HT1080 (cell line): ENCODE measurements around the gene ZNF740. TPM values are rescaled to one million over a fixed set of nuclear protein-coding genes. Genes with fewer than 3 reads are reported as not detected.
"Not testable (repeated sequence)": the region's sequence is repeated elsewhere in the genome, so short reads cannot be mapped to it uniquely, and the experiment has no call there.

Source experiments
- DNase-seq: peaks from one replicate; pipeline ENCODE4 v3.0.0-alpha.2; 2015; ENCODE audit warnings: low read depth
- total RNA-seq: library from RNA; depleted of rRNA; stranded (reverse); fragments of >200 nt; shearing (Covaris generic); gene quantifications from 2 replicates; pipeline ENCODE4 v1.2.3, GENCODE V29; 2014

The ZNF740 gene
- total RNA-seq, 1 experiment from 2014 or later, result 15.9 TPM

DNA sequence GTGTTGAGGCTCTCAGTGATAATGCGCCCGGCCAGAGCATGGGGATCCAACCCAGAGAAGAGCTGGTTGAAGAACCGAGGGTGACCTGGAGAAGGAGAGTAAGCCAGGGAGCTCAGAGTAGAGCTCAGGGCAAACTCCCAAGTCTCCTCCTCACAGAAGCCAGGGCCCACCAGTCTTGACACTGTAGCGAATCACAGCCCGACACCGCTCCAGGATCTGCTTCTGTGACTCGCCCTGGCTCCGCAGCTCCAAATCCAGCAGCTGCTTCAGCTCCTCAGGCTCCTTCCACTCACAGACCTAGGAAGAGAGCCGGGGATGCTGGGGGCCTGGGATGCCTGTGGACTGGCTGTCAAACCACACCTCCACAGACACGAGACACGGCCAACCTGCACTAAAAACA lies 8.2 kb upstream of the ZNF740 start:
- DNase-seq, result no peak

DNA sequence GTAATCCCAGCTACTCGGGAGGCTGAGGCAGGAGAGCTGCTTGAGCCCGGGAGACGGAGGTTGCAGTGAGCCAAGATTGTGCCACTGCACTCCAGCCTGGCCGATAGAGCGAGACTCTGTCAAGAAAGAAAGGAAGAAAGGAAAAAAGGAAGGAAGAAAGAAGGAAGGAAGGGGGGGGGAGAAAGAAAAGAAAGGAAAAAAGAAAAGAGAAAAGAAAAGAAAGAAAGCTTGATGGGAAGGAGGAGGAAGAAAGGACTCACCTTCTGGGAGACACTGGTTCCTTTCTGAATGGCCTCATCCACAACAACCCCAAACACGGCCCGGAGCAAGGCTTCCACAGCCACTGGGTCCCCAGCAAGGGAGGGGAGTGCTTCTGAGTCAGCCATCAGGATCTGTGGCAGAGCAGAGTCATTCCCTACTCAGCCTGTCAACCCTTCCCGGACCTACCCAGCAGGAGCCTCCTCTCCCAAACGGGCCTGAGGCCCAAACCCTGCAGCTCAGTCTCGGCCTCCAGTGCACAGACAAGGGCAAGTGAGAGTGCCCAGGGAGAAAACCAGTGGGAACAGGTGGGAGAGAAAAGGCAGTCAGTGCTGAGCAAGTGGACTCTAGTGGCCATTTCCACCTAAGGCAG lies 7.3 kb upstream of the ZNF740 start:
- DNase-seq, result peak; percentile 42

DNA sequence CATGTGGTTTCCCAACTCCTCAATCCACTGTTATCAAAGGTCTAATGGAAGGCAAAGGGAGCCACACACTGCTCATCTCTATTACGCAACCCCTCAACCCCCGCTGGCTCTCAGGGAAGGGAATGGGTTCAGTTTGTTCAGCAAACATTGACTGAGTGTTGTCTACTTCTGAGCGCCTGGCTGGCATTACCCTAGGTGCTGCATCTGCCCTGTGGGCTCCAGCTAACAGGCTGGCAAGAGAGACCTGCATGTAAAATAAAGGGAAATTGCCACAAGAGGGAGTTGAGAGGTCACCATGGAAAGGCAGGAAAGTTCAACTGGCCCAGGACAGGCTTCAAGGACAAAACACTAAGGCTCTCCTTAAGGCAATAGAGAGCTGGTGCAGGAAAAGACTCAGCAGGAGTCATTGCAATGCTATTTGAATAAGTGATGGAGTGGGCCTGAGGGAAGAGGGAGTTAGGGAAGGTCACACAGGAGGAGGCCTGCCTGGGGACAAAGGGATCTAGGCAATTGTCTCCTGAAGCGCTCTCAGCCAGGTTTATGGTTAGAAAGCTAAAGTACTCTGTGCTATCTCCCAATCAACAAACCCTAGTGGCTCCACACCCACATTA lies 5.5 kb upstream of the ZNF740 start:
- DNase-seq, result peak; percentile 68

DNA sequence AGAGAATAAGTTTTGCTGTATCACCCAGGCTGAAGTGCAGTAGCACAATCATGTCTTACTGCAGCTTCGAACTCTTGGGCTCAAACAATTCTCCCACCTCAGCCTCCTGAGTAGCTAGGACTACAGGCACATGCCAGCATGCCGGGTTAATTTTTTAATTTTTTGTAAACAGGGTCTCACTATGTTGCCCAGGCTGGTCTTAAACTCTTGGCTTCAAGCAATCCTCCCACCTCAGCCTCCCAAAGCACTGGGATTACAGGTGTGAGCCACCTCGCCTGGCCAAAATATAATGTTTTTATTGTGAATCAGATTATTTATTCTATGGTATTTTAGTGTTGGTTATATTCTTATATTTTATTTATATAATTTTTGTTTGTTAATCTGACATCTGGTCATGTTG lies 3.8 kb upstream of the ZNF740 start:
- DNase-seq, result no peak

GRCh38 chr12:53177447-53177846 lies 3.1 kb upstream of the ZNF740 start:
- DNase-seq, result not testable (repeated sequence)

- DNase-seq, result not testable (repeated sequence)
Observed at GRCh38 chr12:53178803-53179202, 1.7 kb upstream of the ZNF740 start.

DNA sequence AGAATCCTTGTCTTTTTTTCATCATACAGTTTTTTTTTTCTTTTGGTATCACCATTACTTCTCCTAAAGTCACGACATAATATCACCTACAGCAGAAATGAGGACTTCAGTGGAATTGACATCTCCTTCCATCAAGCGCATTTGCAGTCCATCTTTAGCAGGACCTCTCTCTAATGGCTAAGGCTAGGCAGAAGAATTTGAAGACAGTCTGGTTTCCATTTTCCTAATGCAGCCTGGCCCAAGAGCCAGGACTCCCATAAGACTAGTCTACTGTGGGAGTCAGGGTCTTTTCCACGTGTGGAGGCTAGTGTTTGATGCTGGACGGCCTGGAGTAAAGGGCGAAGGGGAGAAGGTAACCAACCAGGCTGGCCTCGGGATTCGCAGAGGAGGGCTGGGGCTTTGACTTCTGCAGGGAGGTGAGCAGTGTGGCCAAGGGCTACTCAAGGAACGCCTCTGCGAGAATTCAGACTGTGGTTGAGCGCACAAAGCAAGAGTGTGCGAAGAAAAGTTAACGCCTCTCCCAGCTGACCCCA lies 769 bp upstream of the ZNF740 start:
- DNase-seq, result no peak

GRCh38 chr12:53180931-53181645 lies 566 bp downstream of the ZNF740 start:
- DNase-seq, result peak; percentile 71

DNA sequence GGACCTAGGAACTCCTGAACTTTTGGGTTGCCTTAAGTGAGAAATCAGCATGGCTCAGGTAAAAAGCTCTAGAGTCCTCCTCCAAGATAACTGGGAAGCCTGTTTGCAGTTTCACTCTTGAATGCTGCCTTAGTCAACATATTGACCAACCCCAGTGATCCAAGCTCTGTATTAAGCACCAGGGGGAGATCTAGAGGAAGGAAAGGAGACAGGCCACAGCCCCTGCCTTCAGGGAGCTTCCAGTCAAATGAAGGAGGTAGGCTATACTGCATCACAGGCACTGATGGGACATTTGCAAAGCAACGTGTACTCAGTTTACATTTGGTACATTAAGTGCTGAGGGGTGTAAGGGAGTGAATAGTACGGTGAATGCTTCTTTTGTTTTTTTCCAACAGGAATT lies 1.4 kb downstream of the ZNF740 start:
- DNase-seq, result no peak

GRCh38 chr12:53182903-53183302 lies 2.4 kb downstream of the ZNF740 start:
- DNase-seq, result no peak

- DNase-seq, result no peak
Observed at GRCh38 chr12:53184828-53185227, 4.3 kb downstream of the ZNF740 start.

- DNase-seq, result no peak
Observed at GRCh38 chr12:53185582-53186153, 5.1 kb downstream of the ZNF740 start.

GRCh38 chr12:53186745-53187144 lies 6.2 kb downstream of the ZNF740 start:
- DNase-seq, result no peak

DNA sequence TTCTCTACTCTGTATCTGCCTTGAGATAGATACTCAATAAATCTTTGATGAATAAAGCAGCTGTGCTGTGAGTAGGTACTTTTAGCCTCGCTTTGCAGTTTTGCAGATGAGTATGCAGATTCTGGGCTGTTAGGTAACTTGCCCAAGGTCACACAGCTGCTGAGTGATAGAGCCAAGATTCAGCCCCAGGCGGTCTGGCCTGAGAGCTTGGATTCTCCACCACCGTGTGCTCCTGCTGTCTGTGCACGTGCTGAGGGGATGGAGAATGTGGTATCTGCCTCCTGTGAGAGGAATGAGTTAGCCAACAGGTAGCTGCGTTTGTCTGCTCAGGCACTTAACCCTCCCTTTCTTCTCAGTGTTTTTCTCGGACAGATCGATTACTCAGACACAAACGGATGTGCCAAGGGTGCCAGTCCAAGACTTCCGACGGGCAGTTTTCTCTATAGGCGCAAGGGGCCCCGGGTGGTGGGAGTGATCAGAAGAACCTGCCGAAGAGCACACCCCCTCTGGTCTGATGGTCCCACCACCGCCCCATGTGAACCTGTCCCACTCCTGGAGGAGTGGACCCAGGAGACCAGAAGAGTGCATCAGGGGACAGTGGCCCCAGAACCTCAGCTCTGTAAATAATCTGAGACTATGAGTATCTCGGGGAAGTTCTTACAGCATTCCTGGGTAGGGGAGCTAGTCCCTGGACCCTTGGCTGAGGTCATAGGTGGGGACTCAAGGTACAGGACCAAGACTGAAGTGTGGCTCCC lies 6.8 kb downstream of the ZNF740 start:
- DNase-seq, result no peak

DNA sequence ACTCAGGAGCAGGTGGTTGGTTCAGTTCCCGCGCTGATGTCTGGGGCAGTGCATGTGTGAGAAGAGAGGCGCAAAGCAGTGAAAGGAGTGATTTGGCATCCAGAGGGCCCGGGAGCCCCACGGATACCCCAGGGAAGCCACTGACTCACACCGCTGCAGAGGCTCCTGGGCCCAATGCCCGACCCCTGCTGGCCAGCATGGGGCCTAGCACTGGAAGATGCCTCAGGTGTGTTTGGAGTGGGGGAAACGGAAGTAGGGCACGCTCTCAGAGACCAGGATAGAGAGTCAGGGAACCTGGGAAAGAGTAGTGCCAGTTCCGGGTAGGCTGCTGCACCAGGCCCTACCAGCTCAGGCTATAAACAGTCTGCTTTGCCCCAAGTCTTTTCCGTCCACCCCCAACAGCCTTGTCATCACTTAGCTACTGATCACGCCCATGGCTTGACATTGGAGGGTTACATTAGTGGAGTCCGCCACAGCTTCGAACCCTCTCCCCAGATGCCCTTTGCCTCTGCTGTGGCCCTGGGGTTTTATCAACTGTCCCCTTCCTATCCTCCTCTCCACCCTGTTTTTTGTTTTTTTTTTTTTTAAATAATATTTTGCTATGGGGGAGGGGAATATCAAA lies 9.7 kb downstream of the ZNF740 start:
- DNase-seq, result peak; percentile 52

DNA sequence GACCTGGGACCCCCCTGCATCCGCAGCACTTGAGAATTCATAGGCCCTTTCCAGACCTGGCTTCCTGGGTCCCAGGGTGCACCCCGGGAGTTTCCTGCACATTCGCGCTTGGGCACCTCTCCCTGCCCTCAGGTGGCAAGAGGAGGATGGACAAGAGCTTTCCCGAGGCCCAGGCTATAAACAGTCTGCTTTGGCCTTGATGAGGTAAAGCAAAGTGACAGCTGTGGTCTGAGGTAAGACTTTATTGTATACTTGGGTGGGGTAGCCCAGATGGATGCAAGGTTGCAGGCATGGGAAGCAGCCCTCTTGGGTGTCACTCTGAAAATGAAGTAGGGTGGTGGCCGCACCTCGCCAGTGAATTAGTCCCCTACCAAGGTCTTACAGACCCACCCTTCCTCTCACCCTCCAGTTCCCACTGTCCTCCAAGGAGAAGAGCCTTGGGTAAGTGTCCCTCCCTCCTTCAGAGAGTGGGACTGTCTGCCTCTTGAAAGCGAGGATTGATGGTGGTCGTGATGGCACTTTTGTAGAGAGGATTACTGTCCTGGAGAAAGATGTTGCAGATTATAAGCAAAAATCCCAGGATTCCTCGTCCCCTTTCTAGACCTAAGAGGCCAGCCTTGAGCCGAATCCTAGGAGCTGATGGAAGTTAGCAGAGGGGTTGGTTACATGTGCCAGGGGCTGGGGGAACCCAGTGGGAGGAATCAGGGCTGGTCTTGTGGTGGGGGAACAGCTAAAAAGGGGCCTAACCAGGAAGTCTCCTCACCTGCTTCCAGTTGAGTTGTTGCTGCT lies 10.8 kb downstream of the ZNF740 start:
- no peak for DNase-seq

- no peak for DNase-seq
Observed at GRCh38 chr12:53191885-53192530, 11.5 kb downstream of the ZNF740 start.

DNA sequence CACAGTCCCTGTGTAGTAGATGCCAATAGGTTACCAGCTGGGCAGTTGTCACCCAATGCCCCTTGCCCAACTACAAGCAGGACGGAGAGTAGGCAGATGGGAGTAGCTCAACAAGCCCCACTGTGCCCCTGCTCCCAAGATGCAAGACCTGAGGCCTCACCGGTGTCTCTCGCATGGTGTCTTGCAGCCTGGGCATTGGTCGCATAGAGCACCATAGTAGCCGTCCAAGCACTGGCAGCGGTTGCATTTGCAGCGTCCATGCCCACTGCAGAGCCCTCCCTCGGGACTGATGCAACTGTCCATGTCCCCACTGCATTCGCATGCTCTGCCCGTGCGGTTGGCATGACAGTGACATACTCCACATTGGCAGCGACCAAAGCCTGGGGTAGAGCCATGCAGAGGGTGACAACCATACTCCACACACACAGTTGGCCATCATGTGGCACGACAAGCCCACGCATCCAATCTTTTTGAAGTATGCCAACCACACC lies 12.1 kb downstream of the ZNF740 start:
- DNase-seq, result no peak

- no peak for DNase-seq
Observed at GRCh38 chr12:53193040-53193439, 12.5 kb downstream of the ZNF740 start.
